Measurements from ENCODE around the gene GRHL1. TPM values are rescaled to one million over a fixed set of nuclear protein-coding genes. Genes with fewer than 3 reads are reported as not detected.

Gene GRHL1
- total and polyA plus RNA-seq, 2 of the 8 experiments (the other 6 are each of a cell fraction or from before 2014, with no cell fraction given), result 1.3 to 3.6 TPM

DNA sequence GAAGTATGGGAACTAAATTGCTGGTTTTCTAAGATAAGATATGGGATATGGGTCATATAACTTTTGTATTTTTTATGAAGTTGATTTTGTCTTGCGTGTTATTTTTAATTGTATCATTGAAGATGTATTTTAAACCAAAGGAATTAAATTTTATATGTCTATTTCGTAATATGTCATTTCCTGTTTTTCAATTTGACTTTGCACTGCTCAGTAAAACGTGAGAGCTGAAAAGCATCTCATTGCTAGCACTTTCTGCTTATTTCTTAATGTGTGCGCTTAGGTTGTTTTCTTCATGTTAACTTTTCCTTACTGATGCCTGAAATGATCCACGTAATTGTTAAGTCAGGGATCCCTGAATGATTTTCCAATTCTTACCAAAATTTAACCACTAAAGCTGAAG is 50.6 kb downstream of the GRHL1 start (continued):
- no peak for TF ChIP-seq BRCA1 (IDR thresholded peaks at IDR 0.05; ENCODE audit: low read depth, low read length)
- TF ChIP-seq, protein P1, sequence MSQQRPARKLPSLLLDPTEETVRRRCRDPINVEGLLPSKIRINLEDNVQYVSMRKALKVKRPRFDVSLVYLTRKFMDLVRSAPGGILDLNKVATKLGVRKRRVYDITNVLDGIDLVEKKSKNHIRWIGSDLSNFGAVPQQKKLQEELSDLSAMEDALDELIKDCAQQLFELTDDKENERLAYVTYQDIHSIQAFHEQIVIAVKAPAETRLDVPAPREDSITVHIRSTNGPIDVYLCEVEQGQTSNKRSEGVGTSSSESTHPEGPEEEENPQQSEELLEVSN (IDR thresholded peaks at IDR 0.05), result no peak
- TF ChIP-seq SP1 (IDR thresholded peaks at IDR 0.05; ENCODE audit: low read depth, low read length), result no peak
- TF ChIP-seq YY1 (IDR thresholded peaks at IDR 0.05; ENCODE audit: low read depth, low read length), result no peak

Data from H1 (cell line).